CD4-positive, alpha-beta T cell treated with Interferon alpha-2 for 1 hour (primary cell): Measurements from ENCODE around the gene C6orf52.
A peak's percentile ranks its signal among the peaks of the same experiment; 100 is the strongest.
"Not testable (repeated sequence)": the region's sequence is repeated elsewhere in the genome, so short reads cannot be mapped to it uniquely, and the experiment has no call there.

Source experiments
- DNase-seq, 2 donors: peaks; one replicate each; pipeline ENCODE4 v3.0.0-alpha.2; 2020 to 2022

C6orf52 gene

DNA sequence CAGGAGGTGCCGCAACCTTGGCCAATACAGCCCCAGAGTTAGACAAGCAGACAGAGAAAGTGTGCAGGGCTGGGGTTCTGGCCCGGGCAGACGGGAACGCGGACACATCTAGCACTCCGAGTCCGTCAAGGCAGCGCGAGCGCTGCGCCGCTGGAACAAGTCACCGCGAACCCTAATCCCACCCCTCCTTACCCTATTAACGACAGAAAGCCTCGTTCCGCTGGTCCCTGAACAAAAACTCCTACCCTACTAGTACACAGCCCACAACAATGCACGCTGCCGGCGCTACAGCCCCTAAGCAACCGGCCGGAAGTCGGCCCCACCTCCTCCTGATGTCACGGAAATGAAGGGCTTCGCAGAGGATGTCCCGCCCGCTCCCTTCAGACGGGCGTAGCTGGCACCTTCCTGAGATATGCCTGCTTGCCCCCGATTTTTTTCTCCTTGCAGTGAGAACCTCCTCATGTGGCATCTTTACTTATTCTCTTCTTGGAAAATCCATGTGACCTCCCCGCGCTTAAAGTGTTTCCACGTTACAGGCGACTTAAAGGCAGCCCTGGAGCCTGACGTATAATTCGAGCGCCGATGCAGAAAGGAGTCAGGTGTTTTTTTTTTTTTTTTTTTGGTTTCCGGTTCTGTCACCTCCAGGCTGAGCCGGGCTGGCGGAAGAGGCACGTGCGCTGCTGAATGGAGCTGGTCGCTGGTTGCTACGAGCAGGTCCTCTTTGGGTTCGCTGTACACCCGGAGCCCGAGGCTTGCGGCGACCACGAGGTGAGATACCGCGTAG lies at the start of gene C6orf52, which contains the start of gene PAK1IP1:
C6orf52 (minus strand) TSS at position 315 of the 784 bp plus-strand sequence. CDS start 7,066 bp downstream, outside the sequence.
PAK1IP1 (plus strand) TSS at position 671 of the 784 bp plus-strand sequence; CDS start at position 685, 14 bp downstream.
- peak; percentile 93 to 94 for DNase-seq

DNA sequence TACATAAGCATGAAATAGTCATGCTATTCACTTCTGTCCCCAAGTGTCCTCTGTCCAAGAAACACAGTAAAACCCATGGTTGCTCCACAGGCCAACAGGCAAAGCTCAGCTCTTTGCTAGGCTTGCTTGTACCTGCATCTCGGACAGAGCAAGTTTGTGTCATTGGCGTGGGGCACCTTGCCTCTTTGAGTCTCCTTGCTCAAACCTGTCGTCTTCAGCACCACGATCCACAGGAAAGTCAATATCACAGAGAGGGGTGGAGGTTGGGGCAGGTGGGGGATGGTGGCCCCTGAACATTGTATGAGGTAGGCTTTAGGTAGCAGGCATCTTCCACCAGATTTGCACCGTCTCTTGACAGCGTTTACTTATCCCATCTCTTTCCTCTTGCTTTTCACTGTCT lies 49.1 kb upstream of the C6orf52 start:
- DNase-seq, result no peak

DNA sequence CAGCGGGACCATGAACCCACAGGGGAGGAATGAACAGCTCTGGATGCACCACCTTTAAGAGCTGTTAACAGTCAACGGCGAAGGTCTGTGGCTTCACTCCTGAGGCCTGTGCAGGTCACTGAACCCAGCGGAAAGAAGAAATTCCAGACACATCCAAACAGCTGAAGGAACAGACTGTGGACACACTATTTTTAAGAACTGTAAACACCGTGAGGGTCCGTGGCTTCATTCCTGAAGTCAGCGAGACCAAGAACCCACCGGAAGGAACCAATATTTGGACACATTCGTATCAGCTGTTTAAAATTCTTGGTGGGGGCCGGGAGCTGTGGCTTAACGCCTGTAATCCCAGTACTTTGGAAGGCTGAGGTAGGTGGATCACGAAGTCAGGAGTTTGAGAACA lies 47.8 kb upstream of the C6orf52 start:
- DNase-seq, result no peak

DNA sequence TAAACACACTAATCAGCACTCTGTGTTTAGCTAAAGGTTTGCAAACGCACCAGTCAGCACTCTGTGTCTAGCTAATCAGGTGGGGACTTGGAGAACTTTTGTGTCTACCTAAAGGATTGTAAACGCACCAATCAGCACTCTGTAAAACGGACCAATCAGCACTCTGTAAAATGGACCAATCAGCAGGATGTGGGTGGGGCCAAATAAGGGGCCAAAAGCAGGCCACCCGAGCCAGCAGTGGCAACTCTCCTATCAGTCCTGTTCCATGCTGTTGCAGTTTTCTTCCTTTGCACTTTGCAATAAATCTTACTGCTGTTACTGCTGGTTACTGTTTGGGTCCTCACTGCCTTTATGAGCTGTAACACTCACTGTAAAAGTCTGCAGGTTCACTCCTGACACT lies 47.2 kb upstream of the C6orf52 start:
- not testable (repeated sequence) for DNase-seq

DNA sequence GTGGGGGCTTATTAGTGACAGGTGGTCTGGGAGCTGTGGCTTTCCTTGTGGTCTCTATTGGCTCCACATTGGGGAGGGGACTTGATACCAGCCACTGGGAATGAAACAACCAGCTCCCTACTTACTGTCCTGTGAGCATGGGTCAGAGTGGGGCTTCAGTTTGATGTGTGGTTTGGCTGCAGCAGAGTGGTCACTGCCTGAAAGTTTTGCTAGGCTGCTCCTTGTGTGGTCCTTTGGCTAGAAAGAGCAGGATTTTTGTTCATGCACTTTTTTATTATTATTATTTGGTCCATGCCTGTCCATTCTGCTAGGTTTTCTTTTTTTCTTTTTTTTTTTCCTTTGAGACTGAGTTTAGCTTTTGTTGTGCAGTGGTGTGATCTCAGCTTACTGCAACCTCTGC lies 45.6 kb upstream of the C6orf52 start:
- no peak for DNase-seq

DNA sequence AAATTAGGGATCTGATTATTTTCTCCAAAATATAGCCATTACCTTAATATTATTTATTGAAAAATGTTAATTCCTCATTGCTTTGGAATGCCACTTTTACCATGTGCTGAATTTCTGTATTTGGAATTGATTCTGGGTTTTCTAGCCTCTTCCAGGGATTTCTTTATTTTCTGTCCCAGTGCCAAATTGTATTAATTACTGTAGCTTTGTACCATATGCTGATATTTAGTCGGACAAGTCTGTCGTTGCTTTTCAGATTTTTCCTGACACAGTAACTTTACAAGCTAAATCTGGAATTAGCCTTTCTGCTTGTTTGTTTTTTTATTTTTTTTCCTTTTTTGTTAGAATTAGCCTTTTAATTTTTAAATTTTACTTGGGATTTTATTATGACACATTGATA lies 42.3 kb upstream of the C6orf52 start:
- DNase-seq, result no peak

DNA sequence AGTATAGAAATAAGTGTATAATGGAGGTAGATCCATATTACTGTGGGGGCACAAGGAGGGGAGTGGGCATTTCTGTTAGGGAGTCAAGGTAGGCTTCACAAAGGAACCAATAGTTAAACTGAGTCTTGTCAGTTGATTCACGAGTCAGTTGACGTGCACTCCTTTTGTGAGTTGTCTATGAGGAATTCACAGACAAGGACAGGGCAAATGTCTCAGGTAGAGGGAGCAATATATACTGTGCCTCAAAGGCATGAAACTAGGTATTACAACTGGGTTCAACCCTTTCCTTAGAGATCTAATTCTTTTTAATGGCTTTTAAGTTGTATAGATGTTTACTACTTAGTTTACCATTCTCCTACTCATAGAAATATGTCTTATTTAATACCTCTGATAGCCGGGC lies 39.4 kb upstream of the C6orf52 start:
- no peak for DNase-seq

DNA sequence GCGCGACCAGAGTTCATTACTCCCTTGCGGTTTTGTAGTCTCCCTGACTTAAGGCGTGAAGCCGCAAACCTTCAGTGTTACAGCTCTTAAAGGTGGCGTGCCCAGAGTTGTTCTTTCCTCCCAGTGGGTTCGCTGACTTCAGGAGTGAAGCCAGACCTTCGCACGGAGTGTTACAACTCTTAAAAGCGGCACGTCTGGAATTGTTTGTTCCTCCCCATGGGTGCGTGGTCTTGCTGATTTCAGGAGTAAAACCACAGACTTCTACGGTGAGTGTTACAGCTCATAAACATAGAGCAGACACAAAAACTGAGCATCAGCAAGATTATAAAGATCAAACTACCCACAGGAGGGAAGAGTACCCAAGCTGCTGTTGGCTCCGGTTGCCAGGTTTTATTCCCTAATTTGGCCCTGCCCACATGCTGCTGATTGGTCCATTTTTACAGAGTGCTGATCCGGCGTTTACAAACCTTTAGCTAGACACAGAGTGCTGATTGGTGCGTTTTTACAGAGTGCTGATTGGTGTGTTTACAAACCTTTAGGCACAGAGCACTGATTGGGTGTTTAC lies 38.8 kb upstream of the C6orf52 start:
- peak; percentile 21 to 50 for DNase-seq

DNA sequence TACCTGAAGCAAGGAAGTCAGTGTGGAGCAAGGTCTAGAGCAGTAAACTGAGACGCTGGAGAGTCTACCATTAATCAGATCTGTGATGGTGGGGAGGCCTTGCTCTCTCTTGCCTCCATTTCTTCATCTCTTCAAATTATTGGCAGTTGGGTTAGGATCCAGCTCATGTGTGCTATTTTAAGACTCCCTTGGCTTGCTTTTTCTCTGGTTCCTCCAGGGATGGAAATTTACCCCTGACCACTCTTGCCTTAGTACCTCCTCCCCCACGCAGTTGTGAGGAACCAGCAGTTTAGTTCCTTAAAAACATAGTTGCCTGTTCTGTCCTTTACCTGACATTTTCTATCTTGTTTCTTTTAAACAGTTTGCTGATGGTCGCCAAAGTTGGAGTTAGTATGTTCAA lies 35.8 kb upstream of the C6orf52 start:
- no peak for DNase-seq

DNA sequence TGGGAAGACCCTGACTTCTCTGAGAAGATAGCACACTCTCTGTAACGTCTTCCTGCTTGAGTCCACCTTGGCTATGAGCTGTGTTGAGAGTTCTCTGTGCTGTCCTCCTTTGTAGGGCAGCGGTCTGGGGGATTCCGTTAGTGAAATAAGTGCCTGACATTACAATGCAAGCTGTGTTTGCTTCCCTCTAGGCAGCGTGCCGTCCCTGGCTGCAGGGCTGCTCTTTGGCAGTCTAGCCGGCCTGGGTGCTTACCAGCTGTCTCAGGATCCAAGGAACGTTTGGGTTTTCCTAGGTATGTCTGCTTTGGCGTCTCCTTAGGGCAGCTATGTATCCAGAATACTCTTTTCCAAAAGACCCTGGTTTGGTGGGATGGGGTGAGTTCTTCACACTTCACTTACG lies 31.3 kb upstream of the C6orf52 start:
- no peak for DNase-seq

DNA sequence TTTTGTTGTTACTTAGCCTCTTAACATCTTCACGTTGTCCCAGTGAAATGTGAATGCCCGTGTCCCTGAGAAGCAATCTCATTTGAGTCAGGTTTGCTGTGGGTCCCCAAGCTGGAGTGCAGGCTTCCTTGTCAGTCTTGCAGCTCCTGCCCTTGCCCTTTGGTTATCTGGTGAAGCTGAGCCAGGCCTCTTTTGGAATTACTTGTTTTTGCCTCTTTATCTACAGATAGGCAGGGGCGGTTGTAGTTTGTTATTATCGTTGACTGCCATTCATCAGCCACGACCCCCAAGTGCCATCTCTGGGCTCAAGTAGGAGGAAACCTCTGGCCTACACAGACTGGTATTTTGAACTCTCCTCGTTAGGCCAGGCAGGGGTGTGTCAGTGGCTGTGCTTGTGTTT lies 30.6 kb upstream of the C6orf52 start:
- DNase-seq, result no peak

DNA sequence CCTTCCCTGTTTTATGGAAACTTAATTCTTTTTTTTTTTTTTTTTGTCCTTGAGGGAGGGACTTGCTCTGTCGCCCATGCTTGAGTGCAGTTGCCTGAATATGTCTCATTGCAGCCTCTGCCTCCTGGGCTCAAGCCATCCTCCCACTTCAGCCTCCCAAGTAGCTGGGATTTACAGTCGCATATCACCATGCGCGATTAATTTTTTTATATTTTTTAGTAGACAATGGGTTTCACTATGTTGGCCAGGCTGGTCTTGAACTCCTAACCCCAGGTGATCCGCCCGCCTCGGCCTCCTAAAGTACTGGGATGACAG lies 29.1 kb upstream of the C6orf52 start:
- no peak for DNase-seq

DNA sequence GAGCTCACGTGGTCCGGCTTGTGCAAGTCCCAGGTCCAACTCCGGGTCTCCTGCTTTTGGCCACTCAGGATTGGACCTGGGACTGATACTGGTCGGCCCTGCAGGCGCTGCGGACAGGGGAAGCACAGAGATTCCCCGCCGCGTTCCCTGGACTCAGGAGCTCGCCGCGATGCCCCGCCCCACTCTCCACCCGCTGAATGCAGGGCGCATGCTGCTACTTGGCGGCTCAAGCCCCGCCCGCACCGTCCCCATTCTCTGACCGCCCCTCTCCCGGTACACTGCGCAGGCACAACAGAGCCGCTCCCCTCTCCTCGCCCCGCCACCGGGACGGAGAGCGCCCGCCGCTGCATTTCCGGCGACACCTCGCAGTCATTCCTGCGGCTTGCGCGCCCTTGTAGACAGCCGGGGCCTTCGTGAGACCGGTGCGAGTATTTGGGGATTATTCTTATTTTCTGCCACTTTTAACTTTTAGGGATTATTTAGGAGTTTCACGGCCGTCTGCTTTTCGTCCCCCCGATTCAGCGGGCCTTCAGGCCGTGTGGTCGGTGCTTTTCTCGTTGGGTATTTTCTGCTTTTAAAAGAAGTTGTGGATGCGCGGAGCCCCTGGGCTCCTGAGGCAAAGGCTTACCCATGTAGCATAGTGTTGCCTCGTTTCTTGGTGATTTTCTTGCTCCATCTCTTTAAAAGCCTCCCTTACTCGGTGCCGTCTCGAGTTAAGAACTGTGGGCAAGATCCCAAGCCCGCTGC lies 28.6 kb upstream of the C6orf52 start, which contains the start of gene TMEM14C:
TMEM14C (plus strand) TSS at position 251 of the 747 bp plus-strand sequence. CDS start 1,544 bp downstream, outside the sequence.
- DNase-seq, result peak; percentile 75 to 82

DNA sequence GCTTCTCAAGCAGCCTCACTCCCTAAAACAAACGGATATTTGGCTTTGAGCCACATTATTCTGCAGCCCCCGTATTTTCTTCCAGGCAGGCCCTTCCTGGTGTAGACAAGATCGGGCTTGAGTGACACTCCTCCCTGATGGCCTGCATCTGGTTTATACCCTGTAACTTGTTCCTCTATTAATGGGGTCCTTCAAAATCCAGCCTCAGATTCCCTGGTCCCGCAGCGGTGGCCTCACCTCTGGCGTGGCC lies 28.1 kb upstream of the C6orf52 start:
- DNase-seq, result peak in 1 of 2 donors; percentile 10

DNA sequence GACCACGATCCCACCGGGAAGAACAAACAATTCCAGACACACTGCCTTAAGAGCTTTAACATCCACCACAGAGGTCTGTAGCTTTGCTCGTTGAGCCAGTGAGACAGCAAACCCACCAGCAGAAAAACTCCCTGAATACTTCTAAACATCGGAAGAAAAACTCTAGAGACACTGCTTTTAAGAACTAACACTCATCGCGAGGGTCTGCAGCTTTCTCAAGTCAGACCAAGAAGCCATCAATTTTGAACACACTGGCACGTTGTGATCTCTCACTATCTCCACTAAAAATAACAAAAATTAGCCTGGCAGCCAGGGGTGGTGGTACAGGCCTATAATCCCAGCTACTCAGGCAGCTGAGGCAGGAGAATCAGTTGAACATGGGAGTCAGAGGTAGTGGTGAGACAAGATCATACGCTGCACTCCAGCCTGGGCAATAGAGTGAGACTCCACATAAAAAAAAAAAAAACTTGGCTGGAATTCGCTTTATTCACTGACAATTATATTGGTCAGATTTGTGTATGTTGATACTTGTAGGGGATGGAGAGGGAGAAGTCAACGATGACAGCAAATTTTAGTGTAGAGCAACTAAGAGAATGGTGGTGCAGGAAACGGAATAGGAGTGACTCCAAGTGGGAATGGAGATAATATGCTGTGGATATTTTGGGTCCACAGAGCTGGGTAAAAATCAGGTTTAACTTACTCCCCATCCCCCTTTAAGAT lies 27.6 kb upstream of the C6orf52 start:
- no peak for DNase-seq

DNA sequence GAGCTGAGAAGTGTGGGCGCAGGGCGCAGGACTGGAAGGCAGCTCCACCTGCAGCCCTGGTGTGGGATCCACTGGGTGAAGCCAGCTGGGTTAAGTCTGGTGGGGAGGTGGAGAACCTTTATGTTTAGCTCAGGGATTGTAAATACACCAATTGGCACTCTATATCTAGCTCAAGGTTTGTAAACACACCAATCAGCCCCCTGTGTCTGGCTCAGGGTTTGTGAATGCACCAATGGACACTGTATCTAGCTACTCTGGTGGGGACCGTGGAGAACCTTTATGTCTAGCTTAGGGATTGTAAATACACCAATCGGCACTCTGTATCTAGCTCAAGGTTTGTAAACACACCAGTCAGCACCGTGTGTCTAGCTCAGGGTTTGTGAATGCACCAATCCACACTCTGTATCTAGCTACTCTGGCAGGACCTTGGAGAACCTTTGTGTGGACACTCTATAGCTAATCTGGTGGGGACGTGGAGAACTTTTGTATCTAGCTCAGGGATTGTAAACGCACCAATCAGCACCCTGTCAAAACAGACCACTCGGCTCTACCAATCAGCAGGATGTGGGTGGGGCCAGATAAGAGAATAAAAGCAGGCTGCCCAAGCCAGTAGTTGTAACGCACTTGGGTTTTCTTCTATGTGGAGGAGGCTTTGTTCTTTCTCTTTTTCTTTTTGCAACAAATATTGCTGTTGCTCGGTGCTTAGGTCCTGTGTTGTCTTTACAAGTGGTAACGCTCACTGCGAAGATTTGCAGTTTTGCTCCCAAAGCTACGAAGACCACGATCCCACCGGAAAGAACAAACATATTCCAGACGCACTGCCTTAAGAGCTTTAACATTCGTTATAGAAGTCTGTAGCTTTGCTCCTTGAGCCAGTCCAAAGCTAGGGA lies 26.8 kb upstream of the C6orf52 start:
- DNase-seq, result peak; percentile 11 to 34

DNA sequence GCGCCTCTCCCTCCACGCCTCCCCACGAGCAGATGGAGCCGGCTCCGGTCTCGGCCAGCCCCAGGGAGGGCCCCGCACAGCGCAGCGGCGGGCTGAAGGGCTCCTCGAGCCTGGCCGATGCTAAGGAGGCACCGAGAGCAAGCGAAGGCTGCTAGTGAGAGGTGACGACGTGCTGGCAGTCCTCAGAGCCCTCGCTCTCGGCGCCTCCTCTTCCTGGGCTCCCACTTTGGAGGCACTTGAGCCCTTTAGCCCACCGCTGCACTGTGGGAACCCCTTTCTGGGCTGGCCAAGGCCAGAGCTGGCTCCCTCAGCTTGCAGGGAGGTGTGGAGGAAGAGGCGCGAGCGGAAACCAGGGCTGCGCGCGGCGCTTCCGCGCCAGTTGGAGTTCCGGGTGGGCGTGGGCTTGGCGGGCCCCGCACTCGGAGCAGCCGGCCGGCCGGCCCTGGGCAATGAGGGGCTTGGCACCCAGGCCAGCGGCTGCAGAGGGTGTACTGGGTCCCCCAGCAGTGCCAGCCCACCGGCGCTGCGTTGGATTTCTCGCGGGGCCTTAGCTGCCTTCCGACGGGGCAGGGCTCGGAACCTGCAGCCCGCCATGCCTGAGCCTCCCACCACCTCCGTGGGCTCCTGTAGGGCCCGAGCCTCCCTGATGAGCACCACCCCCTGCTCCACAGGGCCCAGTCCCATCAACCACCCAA lies 26.0 kb upstream of the C6orf52 start:
- peak; percentile 42 to 62 for DNase-seq

DNA sequence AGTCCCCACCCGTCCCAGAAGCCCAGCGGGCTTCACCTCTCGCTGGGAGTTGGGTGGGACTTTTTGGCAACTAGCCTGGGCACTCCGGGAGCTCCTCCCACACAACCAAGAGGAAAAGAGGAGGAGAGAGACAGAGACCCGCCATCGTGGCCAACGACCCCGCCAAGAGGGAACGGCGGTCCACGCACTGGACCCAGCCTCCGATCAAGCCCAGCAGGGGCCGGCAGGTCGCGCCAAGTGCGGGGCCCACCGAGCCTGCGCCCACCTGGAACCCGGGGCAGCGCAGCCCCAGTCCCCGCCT lies 25.5 kb upstream of the C6orf52 start:
- DNase-seq, result no peak

DNA sequence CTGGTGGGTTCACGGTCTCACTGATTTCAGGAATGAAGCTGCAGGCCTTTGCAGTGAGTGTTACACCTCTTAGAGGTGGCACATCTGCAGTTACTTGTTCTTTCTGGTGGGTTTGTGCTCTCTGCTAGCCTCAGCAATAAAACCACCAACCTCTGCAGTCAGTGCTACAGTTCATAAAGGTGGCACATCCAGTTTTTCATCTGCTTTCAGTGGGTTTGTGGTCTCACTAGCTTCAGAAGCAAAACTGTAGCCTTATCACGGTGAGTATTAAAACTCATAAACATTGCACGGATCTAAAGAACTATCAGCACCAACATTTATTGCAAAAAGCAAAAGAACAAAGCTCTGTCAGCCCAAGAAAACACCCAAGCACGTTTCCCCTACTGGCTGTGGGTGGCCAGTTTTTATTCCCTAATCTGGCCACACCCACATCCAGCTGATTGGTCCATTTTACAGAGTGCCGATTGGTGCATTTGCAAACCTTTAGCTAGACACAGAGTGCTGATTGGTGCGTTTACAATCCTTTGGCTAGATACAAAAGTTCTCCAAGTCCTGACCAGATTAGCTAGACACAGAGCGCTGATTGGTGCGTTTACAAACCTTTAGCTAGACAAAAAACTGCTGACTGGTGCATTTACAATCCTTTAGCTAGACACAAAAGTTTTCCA lies 25.0 kb upstream of the C6orf52 start:
- DNase-seq, result peak; percentile 57 to 67

DNA sequence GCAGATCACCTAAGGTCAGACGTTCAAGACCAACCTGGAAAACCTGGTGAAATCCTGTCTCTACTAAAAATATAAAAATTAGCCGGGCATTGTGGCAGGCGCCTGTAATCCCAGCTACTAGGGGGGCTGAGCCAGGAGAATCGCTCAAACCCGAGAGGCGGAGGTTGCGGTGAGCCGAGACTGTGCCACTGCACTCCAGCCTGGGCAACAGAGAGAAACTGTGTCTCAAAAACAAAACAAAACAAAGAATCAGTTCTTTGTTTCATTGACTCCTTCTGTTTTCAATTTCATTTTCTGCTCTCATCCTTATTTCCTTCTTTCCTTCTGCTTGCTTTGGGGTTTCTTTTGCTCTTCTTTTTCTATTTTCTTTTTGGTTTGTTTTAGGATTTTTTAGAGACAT lies 19.5 kb upstream of the C6orf52 start:
- DNase-seq, result no peak

DNA sequence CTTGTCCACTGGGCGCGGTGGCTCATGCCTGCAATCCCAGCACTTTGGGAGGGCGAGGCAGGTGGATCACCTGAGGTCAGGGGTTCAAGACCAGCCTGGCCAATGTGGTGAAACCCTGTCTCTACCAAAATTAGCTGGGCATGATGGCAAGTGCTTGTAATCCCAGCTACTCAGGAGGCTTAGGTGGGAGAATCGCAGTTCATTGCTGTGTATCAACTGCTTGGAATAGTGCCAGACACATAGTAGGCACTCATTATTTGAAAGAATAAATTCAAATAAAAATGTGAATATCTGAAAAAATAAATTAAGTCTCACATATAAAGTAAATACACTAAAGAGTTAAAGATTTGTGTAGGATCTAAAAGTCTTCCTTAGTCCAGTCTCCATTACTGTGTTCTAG lies 2.2 kb upstream of the C6orf52 start:
- no peak for DNase-seq
